Panc1 (cell line): ENCODE data around the gene TEDC1. TPM values are rescaled to one million over a fixed set of nuclear protein-coding genes. Genes with fewer than 3 reads are reported as not detected.

Experiments
- ATAC-seq: fragments of 200-7000 bp; cut with Tn5 transposase; 2 replicates; pipeline ENCODE4 v1.9.1; 2020; ENCODE audit warnings: mild to moderate bottlenecking, moderate library complexity
- BruUV-seq: library from RNA; stranded (reverse); fragments of 400-500 nt; replicated peaks from 2 replicates; lab custom pipeline; 2021; lab: Mats Ljungman, UMichigan
- CTCF ChIA-PET: fragments of 300-600 bp; sonication (Branson Sonifier 250); formaldehyde crosslinking; loops from one replicate; lab custom pipeline; 2022; ENCODE audit warnings: antibody characterized with exemption; lab: Charles Lee
- POLR2A ChIA-PET: fragments of 300-600 bp; sonication (Branson Sonifier 250); formaldehyde crosslinking; loops from one replicate; lab custom pipeline; 2022; ENCODE audit warnings: antibody characterized with exemption; lab: Charles Lee
- DNase-seq: peaks from one replicate; pipeline ENCODE4 v3.0.0-alpha.2; 2010; ENCODE audit warnings: low read depth, low spot score
- H3K27ac ChIP-seq: 2 replicates; pipeline ENCODE4 v1.5.1; 2011; ENCODE audit warnings: mild to moderate bottlenecking, low read length, inconsistent platforms
- H3K27me3 ChIP-seq: fragments of 200-500 bp; sonication (Bioruptor generic); 2 replicates; pipeline ENCODE4 v1.6.0; 2014; ENCODE audit warnings: low read length, inconsistent platforms; ENCODE audit not compliant: control insufficient read depth, insufficient read depth
- H3K36me3 ChIP-seq: fragments of 200-500 bp; sonication (Bioruptor generic); 2 replicates; pipeline ENCODE4 v1.5.1; 2014; ENCODE audit warnings: inconsistent platforms, mild to moderate bottlenecking, low read length, moderate library complexity; ENCODE audit not compliant: control insufficient read depth, insufficient read depth
- H3K4me1 ChIP-seq: 2 replicates; pipeline ENCODE4 v1.5.1; 2011; ENCODE audit warnings: inconsistent platforms, mild to moderate bottlenecking, low read length, moderate library complexity; ENCODE audit not compliant: control insufficient read depth, insufficient read depth
- H3K4me3 ChIP-seq, 2 experiments: 2 replicates each; pipeline ENCODE4 v1.5.1; 2011 to 2012; ENCODE audit warnings: low read depth in 2 of 2, low read length in 2 of 2, mild to moderate bottlenecking in 2 of 2, inconsistent platforms in 1 of 2, moderate library complexity in 1 of 2
- H3K9me3 ChIP-seq: fragments of 200-500 bp; sonication (Bioruptor generic); 2 replicates; pipeline ENCODE4 v1.5.1; 2014; ENCODE audit warnings: low read depth, mild to moderate bottlenecking, inconsistent platforms, low read length, moderate library complexity; ENCODE audit not compliant: control insufficient read depth, insufficient read depth
- POLR2AphosphoS5 ChIP-seq: IDR thresholded peaks from 2 replicates; pipeline ENCODE4 v1.6.1; 2012; ENCODE audit warnings: mild to moderate bottlenecking, low read depth, low read length, moderate library complexity
- REST ChIP-seq, 2 experiments: IDR thresholded peaks; 2 replicates each; pipeline ENCODE4 v1.6.1; 2011 to 2012; ENCODE audit warnings: low read depth in 2 of 2, control low read depth in 1 of 2, low read length in 1 of 2, mild to moderate bottlenecking in 1 of 2, moderate library complexity in 1 of 2; ENCODE audit not compliant: insufficient read depth in 1 of 2
- SIN3A ChIP-seq: IDR thresholded peaks from 2 replicates; pipeline ENCODE4 v1.6.1; 2012; ENCODE audit warnings: low read depth, mild to moderate bottlenecking, low read length, moderate library complexity, borderline replicate concordance; ENCODE audit not compliant: insufficient read depth
- TCF7L2 ChIP-seq: IDR thresholded peaks from 2 replicates; pipeline ENCODE4 v1.6.1; 2011; ENCODE audit warnings: mild to moderate bottlenecking, low read depth, low read length, inconsistent platforms
- in situ Hi-C: cut with HindIII; loops from 2 replicates; pipeline ENCODE4 v1.10.0; 2016; ENCODE audit warnings: low sequenced_read_pairs, low pct_unique_long_range_greater_than_20kb
- intact Hi-C: fragments of 100-400 bp; cut with micrococcal nuclease; formaldehyde crosslinking; loops from one replicate; pipeline ENCODE4 v1.10.0; 2022; ENCODE audit not compliant: unreplicated experiment
- total RNA-seq: library from RNA; stranded (reverse); gene quantifications from one replicate; pipeline ENCODE4 v1.2.1, GENCODE V29; 2021; ENCODE audit not compliant: unreplicated experiment
- TF ChIP-seq, protein P1 (sequence below): fragments of 450-650 bp; IDR thresholded peaks from 2 replicates; pipeline ENCODE4 v1.5.1; 2017; ENCODE audit warnings: mild to moderate bottlenecking

Gene TEDC1
- total RNA-seq, 1 experiment from 2014 or later: 47.8 TPM

- no peaks in the 10 kb centered on the region for H3K27me3 ChIP-seq
- TF ChIP-seq TCF7L2 (no peak), REST (IDR thresholded peaks at IDR 0.05; ENCODE audit: insufficient read depth in 1 of 2, low read depth in 2 of 2, low read length in 1 of 2) (no peak), POLR2AphosphoS5 (no peak), SIN3A (no peak)
- TF ChIP-seq, protein P1, sequence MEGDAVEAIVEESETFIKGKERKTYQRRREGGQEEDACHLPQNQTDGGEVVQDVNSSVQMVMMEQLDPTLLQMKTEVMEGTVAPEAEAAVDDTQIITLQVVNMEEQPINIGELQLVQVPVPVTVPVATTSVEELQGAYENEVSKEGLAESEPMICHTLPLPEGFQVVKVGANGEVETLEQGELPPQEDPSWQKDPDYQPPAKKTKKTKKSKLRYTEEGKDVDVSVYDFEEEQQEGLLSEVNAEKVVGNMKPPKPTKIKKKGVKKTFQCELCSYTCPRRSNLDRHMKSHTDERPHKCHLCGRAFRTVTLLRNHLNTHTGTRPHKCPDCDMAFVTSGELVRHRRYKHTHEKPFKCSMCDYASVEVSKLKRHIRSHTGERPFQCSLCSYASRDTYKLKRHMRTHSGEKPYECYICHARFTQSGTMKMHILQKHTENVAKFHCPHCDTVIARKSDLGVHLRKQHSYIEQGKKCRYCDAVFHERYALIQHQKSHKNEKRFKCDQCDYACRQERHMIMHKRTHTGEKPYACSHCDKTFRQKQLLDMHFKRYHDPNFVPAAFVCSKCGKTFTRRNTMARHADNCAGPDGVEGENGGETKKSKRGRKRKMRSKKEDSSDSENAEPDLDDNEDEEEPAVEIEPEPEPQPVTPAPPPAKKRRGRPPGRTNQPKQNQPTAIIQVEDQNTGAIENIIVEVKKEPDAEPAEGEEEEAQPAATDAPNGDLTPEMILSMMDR: no peak
These were observed 40.2 kb downstream of the TEDC1 start for GRCh38 chr14:105531088-105531893.

DNA sequence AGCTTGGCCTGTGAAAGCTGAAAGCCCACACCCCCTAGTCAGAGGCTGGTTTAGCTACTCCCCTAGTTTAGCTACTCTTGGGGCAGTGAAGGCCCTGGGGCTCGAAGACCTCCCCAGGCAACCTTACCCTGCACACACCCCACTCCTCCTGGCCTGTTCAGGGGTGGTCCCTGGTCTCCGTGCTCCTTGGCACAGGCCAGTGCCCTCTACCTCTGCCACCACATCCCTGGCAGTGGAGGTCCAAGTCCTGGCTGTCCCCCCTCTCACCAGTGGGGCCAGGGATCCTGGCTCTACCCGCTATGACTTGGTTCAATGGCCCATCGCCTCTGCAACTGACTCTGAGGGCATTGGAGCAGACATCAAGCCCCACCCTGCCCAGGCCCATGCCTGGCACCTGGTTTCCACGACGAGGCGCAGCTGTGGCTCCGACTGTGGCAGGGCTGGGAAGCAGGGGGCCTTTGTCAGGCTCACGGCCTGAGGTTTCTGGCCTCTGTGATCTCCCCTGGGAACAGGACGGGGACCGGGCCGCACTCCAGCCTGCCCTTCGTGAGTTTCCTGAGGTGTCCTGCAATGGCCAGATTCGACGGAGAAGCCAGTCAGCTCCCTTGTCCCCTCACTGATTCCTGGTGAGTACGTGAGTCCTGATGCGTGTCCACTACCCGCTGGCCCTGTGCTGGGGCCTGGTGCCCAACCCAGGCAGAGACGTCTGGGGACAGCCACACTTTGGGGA, 41.0 kb downstream of the TEDC1 start:
- H3K4me1 ChIP-seq: no peaks in the 10 kb centered on the region
- no peak for ATAC-seq

More at GRCh38 chr14:105531088-105531893, 40.2 kb downstream of the TEDC1 start:
- no peak overlapping the region for H3K27ac ChIP-seq
- no peak for DNase-seq
- CTCF ChIA-PET: no interaction called here
- no peaks in the 10 kb centered on the region for H3K36me3 ChIP-seq
- BruUV-seq: no TSS peak
- intact Hi-C loops (no loop called here), in situ Hi-C loops (no loop called here)
- no peak for ATAC-seq
- H3K4me3 ChIP-seq: no peak overlapping the region
- no peaks in the 10 kb centered on the region for H3K4me1 ChIP-seq
- no peaks in the 10 kb centered on the region for H3K9me3 ChIP-seq
- POLR2A ChIA-PET: no interaction called here

More for the DNA sequence above, 41.0 kb downstream of the TEDC1 start:
- intact Hi-C loops: no loop called here
- Histone ChIP-seq H3K9me3 (no peaks in the 10 kb centered on the region), H3K27me3 (no peaks in the 10 kb centered on the region), H3K27ac (no peak overlapping the region), H3K4me3 (no peak overlapping the region), H3K36me3 (no peaks in the 10 kb centered on the region)
- ChIA-PET POLR2A (interaction anchor here (0.7 kb wide), 1 partner anchor 79 kb away, joined by 3 read pairs; no protein-coding TSS in a partner anchor), CTCF (no interaction called here)
- BruUV-seq: no TSS peak
- DNase-seq: no peak
- TF ChIP-seq REST (IDR thresholded peaks at IDR 0.05; ENCODE audit: insufficient read depth in 1 of 2, low read depth in 2 of 2, low read length in 1 of 2) (no peak), POLR2AphosphoS5 (no peak), TCF7L2 (no peak)
- TF ChIP-seq, protein P1: no peak
- in situ Hi-C loops: no loop called here
